Hematopoietic multipotent progenitor cell treated with erythropoietin and hydrocortisone succinate and interleukin-3 and kit ligand, for 6 days (in vitro differentiated cells): Measurements from ENCODE around the gene WDR76.
"Not testable (repeated sequence)": the region's sequence is repeated elsewhere in the genome, so short reads cannot be mapped to it uniquely, and the experiment has no call there.

Experiments used
- DNase-seq: peaks from one replicate; pipeline ENCODE4 v3.0.0-alpha.2; 2015

The WDR76 gene

DNA sequence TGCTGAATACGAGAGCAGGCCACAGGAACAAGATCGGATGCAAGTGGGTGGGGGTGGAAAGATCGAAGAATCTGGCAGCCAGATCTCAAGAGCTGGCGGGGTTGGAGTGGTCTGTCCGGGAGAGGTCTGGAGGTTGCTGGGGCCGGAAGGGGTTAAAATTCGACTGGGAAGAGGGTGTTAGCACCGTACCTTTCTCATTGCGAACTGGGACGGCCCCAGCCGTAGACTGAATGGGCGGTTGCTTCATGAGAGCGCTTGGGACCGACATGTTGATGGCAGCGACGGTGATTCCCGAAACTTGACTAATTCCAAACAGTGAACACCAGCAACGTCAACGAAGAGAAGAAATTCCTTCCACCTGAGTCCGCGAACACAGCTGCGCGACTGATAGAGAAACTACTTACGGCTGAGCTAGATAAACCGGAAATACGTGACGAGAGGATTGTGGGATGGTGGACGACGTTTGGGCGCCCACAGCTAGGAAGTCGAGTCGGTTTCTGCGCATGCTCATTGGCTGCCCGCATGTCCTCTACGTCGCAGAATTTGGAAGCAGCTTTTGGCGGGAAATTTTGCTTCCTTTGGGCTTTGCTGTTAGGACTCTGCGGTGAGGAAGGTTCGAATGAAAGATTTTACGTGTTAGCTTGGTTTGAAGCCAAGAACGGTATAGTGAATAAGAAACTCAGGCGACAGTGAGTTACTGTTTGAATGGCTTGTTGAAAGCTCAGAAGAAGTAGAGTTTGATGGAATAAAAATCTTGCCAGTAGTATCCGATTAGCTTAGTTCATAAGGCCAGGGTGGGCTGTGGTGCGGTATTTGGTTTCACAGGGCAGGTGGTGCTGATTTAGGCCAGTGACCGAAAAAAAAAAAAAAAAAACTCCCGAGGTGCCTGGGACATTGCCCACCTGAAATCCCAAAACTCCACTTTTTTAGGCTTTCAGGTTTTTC is 2.2 kb upstream of the WDR76 start, which contains the start of gene MFAP1:
Gene MFAP1 (minus strand): TSS at position 389 of the 945 bp plus-strand sequence. CDS start 121 bp downstream, at position 268.
- DNase-seq, result peak; percentile 99

DNA sequence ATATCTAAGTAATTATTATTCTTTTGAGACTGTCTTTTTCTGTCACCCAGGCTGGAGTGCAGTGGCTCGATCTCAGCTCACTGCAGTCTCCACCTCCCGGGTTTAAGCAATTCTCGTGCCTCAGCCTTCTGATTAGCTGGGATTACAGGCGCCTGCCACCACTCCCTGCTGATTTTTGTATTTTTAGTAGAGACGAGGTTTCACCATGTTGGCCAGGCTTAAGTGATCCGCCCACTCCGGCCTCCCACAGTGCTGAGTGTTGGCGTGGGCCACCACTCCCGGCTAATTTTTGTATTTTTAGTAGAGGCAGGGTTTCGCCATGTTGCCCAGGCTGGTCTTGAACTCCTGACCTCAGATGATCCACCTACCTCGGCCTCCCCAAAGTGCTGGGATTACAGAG is 1.5 kb upstream of the WDR76 start:
- DNase-seq, result not testable (repeated sequence)

- DNase-seq, result no peak
Observed at GRCh38 chr15:43826029-43826507, 734 bp upstream of the WDR76 start.

GRCh38 chr15:43828061-43828657 is 1.4 kb downstream of the WDR76 start:
- DNase-seq, result no peak

GRCh38 chr15:43829951-43830540 is 3.2 kb downstream of the WDR76 start:
- not testable (repeated sequence) for DNase-seq

DNA sequence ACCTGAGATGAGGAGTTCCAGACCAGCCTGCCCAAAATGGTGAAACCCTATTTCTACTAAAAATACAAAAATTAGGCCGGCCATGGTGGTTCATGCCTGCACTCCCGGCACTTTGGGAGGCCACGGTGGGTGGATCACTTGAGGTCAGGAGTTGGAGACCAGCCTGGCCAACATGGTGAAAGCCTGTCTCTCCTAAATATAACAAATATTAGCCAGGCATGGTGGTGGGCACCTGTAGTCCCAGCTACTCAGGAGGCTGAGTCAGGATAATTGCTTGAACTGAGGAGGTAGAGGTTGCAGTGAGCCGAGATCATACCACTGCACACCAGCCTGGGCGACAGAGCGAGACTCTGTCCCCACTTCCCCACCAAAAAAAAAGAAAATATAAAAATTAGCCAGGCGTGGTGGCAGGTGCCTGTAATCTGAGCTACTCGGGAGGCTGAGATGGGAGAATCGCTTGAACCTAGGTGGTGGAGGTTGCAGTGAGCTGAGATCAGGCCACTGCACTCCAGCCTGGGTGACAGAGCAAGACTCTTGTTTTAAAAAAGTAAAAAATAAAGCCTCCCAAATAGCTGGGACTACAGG is 4.0 kb downstream of the WDR76 start:
- DNase-seq, result not testable (repeated sequence)

- DNase-seq, result not testable (repeated sequence)
Observed at GRCh38 chr15:43831519-43832052, 4.8 kb downstream of the WDR76 start.

GRCh38 chr15:43832485-43832884 is 5.7 kb downstream of the WDR76 start:
- DNase-seq, result not testable (repeated sequence)

- DNase-seq, result no peak
Observed at GRCh38 chr15:43845421-43845820, 18.6 kb downstream of the WDR76 start.

DNA sequence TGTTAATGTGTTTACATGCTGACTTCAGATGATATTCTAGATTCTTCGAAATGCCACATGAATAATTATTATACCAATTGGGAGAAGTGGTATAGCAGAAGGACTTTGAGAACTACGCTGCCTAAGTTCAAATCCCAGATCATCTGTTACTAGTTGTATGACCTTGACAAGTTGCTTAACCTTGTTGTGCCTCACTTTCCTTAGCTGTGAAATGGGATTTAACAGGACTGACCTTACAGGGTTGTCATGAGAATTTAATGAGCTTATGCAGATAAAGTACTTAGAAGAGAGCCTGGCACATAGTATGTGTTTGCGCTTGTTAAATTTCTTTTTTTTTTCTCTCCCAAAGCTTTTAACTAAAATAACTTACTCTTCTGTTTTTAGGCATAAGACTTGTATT is 24.4 kb downstream of the WDR76 start:
- DNase-seq, result no peak

DNA sequence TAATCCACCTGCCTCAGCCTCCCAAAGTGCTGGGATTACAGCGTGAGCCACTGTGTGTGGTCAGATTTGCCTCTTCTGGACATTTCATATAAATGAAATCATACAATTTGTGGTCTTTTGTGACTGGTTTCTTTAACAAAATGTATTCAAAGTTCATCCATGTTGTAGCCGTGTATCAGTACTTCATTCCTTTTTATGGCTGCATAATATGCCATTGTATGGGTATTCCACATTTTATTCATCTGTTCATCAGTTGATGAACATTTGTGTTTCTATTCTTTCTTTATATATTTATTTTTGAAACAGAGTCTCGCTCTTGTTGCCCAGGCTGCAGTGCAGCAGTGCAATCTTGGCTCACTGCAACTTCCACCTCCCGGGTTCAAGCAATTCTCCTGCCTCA is 25.8 kb downstream of the WDR76 start:
- no peak for DNase-seq

DNA sequence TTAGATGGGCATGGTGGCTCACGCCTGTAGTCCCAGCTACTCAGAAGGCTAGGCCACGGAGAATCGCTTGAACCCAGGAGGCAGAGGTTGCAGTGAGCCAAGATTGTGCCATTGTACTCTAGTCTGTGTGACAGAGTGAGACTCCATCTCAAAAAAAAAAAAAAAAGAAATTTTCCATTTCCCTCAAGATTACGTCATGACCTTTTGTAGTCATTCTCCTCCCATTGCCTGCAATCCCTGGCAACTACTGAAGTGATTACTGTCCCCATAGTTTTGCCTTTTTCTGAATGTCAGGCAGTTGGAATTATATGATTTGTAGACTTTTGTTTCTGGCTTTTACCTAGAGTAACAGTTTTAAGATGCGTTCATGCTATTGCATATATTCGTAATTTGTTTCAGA is 28.0 kb downstream of the WDR76 start:
- peak; percentile 9 for DNase-seq

DNA sequence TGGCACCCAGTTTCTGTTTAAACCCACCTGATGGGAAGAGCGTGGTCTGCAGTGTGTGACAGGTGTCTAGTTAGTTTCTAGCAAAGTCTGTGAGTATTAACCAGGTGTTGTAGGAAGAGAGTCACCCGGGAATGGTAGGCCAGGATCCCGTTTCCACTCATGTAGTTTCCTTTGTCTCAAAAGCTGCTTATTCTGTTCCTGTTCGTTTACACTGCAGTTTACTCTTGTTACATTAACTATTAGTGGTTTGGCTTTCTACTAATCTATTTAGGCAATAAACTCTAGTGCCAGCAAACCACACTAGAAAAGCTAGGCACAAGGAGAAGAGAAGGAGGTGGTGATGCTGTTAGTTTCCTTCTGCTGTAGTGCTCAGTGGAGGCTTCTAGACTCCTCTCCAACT is 32.7 kb downstream of the WDR76 start:
- no peak for DNase-seq

- DNase-seq, result not testable (repeated sequence)
Observed at GRCh38 chr15:43866636-43867035, 39.8 kb downstream of the WDR76 start.

GRCh38 chr15:43867096-43867495 is 40.3 kb downstream of the WDR76 start:
- DNase-seq, result no peak

DNA sequence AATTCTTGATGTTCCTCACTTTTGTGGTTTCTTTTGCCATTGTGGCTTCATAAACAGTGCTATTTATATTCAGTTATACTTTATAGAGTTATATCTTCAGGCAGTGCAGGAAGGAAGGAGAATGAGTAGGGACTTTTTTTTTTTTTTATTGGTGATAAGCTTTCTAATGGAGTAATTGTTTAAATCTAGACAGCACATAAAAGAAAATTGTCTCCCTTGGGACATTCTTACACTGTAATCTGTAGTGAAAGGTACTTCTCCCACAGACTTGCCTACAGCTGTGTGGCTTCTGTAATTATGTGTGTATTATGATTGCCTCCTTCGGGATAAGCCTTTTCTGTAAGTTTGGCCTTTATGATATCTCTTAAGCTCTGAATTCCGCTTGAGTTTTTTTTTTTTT is 41.6 kb downstream of the WDR76 start:
- DNase-seq, result no peak

DNA sequence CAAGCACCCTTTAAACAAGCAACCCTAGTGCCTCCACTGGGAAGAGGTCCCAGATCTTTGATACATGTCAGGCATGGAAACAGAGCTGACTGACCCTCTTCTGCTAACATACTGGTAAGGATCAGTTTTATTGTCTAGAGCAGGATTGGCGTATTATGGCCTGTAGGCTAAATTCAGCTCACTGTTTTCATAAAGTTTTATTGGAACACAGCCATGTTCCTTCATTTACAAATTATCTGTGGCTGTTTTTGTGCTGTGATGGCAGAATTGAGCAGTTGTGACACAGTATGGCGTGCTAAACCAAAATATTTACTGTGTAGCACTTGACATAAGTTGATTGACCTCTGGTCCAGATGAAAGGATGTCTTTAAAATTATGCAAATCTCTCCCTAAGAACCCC is 45.0 kb downstream of the WDR76 start:
- no peak for DNase-seq

GRCh38 chr15:43872416-43873020 is 45.7 kb downstream of the WDR76 start:
- peak; percentile 84 for DNase-seq

DNA sequence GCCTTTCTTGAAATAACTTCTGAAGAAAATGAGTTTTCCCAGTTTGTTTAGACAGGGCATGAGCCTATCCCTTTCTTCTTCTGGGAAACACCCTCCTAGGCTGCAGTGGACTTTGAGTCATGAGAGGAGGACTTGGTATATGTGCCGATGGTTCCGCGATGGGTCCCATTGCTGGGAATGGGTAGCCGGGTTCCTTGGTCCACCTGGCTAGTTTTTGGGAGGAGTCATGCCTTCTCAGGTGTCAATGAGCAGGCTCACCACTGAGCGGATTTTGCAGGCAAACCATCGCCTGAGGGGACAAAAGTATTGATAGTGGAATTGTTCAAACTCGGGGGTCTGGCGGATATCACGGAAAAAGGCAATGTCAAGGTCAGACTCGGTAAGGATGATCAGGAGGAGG is 46.8 kb downstream of the WDR76 start:
- no peak for DNase-seq

DNA sequence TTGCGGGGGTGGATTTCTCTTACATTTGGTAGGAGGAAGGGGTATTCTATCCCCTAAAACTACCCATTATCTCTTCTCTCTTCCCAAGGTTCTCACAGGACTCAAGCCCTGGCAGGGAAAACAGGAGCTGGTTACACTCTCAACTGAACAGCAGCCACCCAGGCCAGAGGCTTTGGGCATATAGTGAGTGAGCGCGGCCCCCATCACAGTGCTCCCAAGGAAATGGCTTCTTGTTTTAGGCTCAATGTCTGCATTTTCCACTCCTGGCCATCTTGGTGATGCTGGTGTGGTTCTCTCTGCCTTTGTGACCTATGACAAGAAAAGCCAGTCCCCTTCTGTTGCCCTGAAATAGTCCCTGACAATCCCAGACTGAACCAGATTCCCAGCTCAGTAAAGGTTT is 50.1 kb downstream of the WDR76 start:
- DNase-seq, result no peak

DNA sequence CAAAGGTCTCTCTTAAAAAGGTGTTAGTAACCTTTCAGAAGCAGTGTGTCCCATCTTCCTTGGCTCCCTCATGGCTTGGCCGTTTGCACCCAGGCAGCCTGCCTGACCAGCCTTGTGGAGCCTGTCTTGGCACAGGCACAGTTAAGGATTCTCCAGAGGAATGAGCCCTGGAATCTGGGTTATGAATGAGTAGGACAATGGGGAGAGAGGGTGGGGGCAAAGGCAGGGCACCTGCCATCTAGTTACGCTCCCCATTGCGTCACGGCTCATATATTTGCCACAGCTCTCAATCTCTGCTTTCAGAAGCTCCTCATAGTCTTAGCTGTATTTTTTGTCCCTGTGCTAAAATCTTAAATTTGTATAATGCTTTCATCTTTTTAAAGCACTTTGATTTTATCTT is 50.6 kb downstream of the WDR76 start:
- DNase-seq, result no peak

DNA sequence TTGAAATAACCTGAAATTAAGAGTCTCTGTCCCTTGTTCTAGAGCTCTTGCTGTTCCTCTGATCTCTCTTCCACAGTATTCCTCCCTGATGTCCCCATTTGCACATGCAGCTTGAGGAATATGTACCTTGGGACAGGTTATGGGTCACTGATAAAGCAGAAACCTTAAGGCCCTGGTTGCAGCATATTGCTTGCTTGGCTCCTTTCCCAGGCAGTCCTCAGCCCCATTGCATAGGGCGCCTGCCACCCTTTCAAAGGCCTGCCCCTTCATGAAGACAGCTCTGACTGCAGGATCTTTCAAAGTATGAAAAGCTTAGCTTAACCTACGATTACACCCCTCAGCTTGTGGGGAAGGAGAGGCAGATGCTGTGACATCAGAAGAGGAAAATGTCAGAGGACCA is 51.6 kb downstream of the WDR76 start:
- no peak for DNase-seq
